Hepatocyte (in vitro differentiated cells): ENCODE measurements around the gene SHTN1. TPM values are rescaled to one million over a fixed set of nuclear protein-coding genes. Genes with fewer than 3 reads are reported as not detected.

Experiments
- DNase-seq: peaks from one replicate; pipeline ENCODE4 v3.0.0-alpha.2; 2016; ENCODE audit warnings: low spot score
- H2AFZ ChIP-seq: fragments of 200-600 bp; sonication (generic); 2 replicates; pipeline ENCODE4 v1.6.0; 2016; ENCODE audit warnings: antibody characterized with exemption, mild to moderate bottlenecking
- H3K27ac ChIP-seq: fragments of 200-600 bp; sonication (generic); 2 replicates; pipeline ENCODE4 v1.5.1; 2016; ENCODE audit warnings: mild to moderate bottlenecking
- H3K27me3 ChIP-seq: fragments of 200-600 bp; sonication (generic); 2 replicates; pipeline ENCODE4 v1.6.1; 2016
- H3K36me3 ChIP-seq: fragments of 200-600 bp; sonication (generic); replicated peaks from 2 replicates; pipeline ENCODE4 v1.5.1; 2016; ENCODE audit warnings: low read depth; ENCODE audit not compliant: insufficient read depth
- H3K4me1 ChIP-seq: fragments of 200-600 bp; sonication (generic); 2 replicates; pipeline ENCODE4 v1.5.1; 2016; ENCODE audit warnings: mild to moderate bottlenecking, moderate library complexity; ENCODE audit not compliant: insufficient read depth
- H3K4me2 ChIP-seq: fragments of 200-600 bp; sonication (generic); 2 replicates; pipeline ENCODE4 v1.6.0; 2016
- H3K4me3 ChIP-seq: fragments of 200-600 bp; sonication (generic); 2 replicates; pipeline ENCODE4 v1.5.1; 2016; ENCODE audit warnings: mild to moderate bottlenecking
- H3K79me2 ChIP-seq: fragments of 200-600 bp; sonication (generic); 2 replicates; pipeline ENCODE4 v1.6.0; 2017; ENCODE audit warnings: mild to moderate bottlenecking
- H3K9me2 ChIP-seq: fragments of 200-600 bp; sonication (generic); replicated peaks from 2 replicates; pipeline ENCODE4 v1.6.0; 2017; ENCODE audit warnings: mild to moderate bottlenecking; ENCODE audit not compliant: insufficient read depth
- H3K9me3 ChIP-seq: fragments of 200-600 bp; sonication (generic); 2 replicates; pipeline ENCODE4 v1.5.1; 2016; ENCODE audit warnings: low read depth, mild to moderate bottlenecking
- H4K20me1 ChIP-seq: fragments of 200-600 bp; sonication (generic); 2 replicates; pipeline ENCODE4 v1.6.0; 2016; ENCODE audit warnings: mild to moderate bottlenecking; ENCODE audit not compliant: insufficient read depth, poor library complexity, severe bottlenecking
- EZH2 ChIP-seq: fragments of 200-600 bp; sonication (generic); IDR thresholded peaks from 2 replicates; pipeline ENCODE4 v1.6.1; 2016; ENCODE audit warnings: antibody characterized with exemption, mild to moderate bottlenecking, borderline replicate concordance
- EZH2phosphoT487 ChIP-seq: fragments of 200-600 bp; sonication (generic); IDR thresholded peaks from one replicate; pipeline ENCODE4 v1.6.1; 2018; ENCODE audit warnings: antibody characterized with exemption, mild to moderate bottlenecking, low read depth, moderate library complexity; ENCODE audit not compliant: unreplicated experiment, severe bottlenecking
- WGBS: methylation state at CpG from one replicate; pipeline ENCODE4 v1.1.6; 2016; ENCODE audit warnings: low lambda C conversion rate; ENCODE audit errors: missing lambda C conversion rate; 5-methylcytosine and 5-hydroxymethylcytosine counted together
- polyA plus RNA-seq: library from polyadenylated mRNA; unstranded; fragments of >200 nt; fragmentation: Nextera tagmentation; extraction: Ambion mirVana; gene quantifications from 2 replicates; pipeline ENCODE4 v1.2.1, GENCODE V29; 2016
- total RNA-seq: library from RNA; depleted of rRNA; stranded (reverse); fragments of >200 nt; gene quantifications from 2 replicates; pipeline ENCODE4 v1.2.3, GENCODE V29; 2014
- TF ChIP-seq, protein P1 (sequence below): fragments of 200-600 bp; sonication (generic); IDR thresholded peaks from 2 replicates; pipeline ENCODE4 v1.5.1; 2016; ENCODE audit warnings: antibody characterized with exemption, mild to moderate bottlenecking; ENCODE audit not compliant: poor library complexity

The SHTN1 gene
- total and polyA plus RNA-seq, 2 experiments from 2014 or later, result 15.6 to 27.7 TPM

DNA sequence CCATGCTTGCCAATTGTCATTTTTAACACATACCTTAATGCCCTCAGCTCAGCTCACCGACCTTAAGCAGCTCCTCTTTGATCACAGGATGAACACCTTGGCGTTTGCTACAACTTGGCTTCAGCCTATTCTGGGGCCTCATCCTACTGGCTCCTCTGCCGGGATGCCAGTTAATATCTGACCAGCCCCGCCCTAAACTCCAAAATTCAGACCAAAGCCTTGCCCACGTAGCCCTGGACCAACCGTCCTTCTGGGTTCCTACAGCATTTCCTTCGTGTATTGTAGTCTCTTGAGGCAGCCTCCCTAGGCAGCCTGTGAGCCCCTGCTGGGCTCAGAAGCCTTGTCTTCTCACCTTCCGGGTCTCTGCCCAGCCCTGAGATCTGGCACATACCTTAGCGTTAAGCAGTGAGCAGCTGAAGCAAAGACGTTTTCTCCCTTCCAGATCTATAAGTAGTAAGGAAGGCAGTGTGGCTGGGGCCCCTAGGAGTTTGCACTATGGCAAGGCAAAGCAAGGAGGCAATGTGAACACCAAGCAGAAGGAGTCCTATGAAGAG is 154.9 kb downstream of the SHTN1 start:
- Histone ChIP-seq H3K27me3 (no peaks in the 10 kb centered on the region), H3K79me2 (no peaks in the 10 kb centered on the region), H4K20me1 (no peaks in the 10 kb centered on the region), H3K9me3 (no peaks in the 10 kb centered on the region), H3K9me2 (no peaks in the 10 kb centered on the region), H3K4me3 (peak overlapping the region; percentile 71), H2AFZ (peak overlapping the region; percentile 91), H3K4me1 (peaks cover 16% of the 10 kb centered on the region), H3K4me2 (peak overlapping the region; percentile 90), H3K27ac (peak overlapping the region; percentile 89), H3K36me3 (no peaks in the 10 kb centered on the region)
- WGBS, result 29% methylated on average over 10 of the region's 10 CpGs
- no peak for TF ChIP-seq EZH2
- TF ChIP-seq EZH2phosphoT487, result no peak
- TF ChIP-seq, protein P1, sequence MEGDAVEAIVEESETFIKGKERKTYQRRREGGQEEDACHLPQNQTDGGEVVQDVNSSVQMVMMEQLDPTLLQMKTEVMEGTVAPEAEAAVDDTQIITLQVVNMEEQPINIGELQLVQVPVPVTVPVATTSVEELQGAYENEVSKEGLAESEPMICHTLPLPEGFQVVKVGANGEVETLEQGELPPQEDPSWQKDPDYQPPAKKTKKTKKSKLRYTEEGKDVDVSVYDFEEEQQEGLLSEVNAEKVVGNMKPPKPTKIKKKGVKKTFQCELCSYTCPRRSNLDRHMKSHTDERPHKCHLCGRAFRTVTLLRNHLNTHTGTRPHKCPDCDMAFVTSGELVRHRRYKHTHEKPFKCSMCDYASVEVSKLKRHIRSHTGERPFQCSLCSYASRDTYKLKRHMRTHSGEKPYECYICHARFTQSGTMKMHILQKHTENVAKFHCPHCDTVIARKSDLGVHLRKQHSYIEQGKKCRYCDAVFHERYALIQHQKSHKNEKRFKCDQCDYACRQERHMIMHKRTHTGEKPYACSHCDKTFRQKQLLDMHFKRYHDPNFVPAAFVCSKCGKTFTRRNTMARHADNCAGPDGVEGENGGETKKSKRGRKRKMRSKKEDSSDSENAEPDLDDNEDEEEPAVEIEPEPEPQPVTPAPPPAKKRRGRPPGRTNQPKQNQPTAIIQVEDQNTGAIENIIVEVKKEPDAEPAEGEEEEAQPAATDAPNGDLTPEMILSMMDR, result no peak
- no peak for DNase-seq

DNA sequence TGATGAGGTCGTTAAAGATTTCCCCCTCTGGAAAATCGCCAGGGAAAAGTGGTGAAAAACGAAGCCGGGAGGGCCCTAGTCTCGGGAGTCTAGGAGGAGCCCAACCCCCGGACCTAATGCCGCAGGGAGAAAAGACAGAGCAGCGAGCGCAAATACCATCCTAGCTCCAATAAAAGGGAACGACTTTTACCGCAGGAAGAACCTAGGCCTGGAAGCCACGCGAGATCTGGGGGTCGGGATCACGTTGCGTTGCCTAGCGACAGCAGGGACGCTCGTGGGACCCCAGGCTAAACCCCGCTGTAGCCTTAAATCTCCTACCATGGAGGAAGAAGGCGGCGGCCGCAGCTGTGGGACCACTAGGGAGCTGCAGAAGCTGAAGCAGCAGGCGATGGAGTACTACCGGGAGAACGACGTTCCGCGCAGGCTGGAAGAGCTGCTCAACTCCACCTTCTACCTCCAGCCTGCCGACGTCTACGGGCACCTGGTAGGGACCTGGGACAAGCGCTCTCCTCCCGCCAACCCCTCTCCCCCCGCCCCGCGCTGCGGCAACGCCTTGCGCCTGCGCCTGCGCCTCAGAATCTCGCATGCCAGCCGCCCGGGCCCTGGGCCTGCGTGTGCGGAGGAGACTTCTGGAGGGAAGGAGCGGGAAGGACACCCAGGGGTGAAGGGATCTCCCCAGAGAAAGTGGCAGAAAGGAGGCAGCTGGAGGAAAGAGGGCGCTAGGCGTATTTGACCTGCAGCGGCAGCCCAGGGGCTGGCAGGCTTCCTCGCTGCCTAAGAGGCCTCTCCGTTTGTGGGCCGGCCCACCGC is 155.5 kb downstream of the SHTN1 start, which contains the start of gene ENO4:
Gene ENO4, plus strand, starts transcription at position 252 of the 810 bp plus-strand sequence. Its CDS starts 68 bp downstream, at position 320.
- Histone ChIP-seq H2AFZ (peak within 1 kb of the TSS; percentile 91), H3K4me2 (peak within 1 kb of the TSS; percentile 90), H3K9me2 (no peaks in the 10 kb centered on the region), H3K27ac (peak within 1 kb of the TSS; percentile 89), H3K9me3 (no peaks in the 10 kb centered on the region), H3K4me1 (peaks cover 16% of the 10 kb centered on the region), H3K4me3 (peak within 1 kb of the TSS; percentile 71), H4K20me1 (no peaks in the 10 kb centered on the region), H3K27me3 (no peaks in the 10 kb centered on the region), H3K79me2 (no peaks in the 10 kb centered on the region), H3K36me3 (no peaks in the 10 kb centered on the region)
- TF ChIP-seq EZH2 (no peak), EZH2phosphoT487 (no peak)
- TF ChIP-seq, protein P1, result no peak
- DNase-seq, result peak; percentile 92
- WGBS, result 2% methylated on average over 41 of the region's 55 CpGs

DNA sequence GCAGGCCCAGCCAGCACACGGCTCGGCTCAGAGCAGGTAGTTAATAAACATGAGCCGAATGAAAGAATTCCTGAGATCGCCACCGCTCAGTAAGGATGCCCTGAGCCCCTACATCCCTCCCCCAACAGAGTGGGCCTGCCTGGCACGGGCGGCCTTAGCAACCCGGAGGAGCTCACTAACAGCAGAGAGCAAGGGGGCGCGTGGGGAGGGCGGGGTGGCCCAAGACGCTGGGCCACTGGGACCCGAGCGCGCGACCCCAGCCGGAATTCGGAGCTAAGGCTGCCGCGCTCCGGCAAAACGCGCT is 156.1 kb downstream of the SHTN1 start:
- WGBS, result 2% methylated on average over 23 of the region's 23 CpGs
- peak overlapping the region; percentile 90 for H3K4me2 ChIP-seq
- H3K9me2 ChIP-seq, result no peaks in the 10 kb centered on the region
- H2AFZ ChIP-seq, result peak overlapping the region; percentile 91
- H3K27ac ChIP-seq, result peak overlapping the region; percentile 89
- no peaks in the 10 kb centered on the region for H3K9me3 ChIP-seq
- TF ChIP-seq EZH2phosphoT487 (no peak), EZH2 (no peak)
- TF ChIP-seq, protein P1, result no peak
- no peaks in the 10 kb centered on the region for H4K20me1 ChIP-seq
- no peaks in the 10 kb centered on the region for H3K27me3 ChIP-seq
- no peak for DNase-seq
- H3K79me2 ChIP-seq, result no peaks in the 10 kb centered on the region
- no peaks in the 10 kb centered on the region for H3K36me3 ChIP-seq
- H3K4me3 ChIP-seq, result peak overlapping the region; percentile 71
- peaks cover 16% of the 10 kb centered on the region for H3K4me1 ChIP-seq
